Activated CD4-positive, alpha-beta memory T cell treated with anti-CD3 and anti-CD28 coated beads for 36 hours (primary cell): Measurements from ENCODE around the gene AKAP11. TPM values are rescaled to one million over a fixed set of nuclear protein-coding genes. Genes with fewer than 3 reads are reported as not detected.

ENCODE experiments used
- CTCF ChIA-PET: fragments of 350-600 bp; sonication (Branson Sonifier 250); formaldehyde crosslinking; loops from one replicate; lab custom pipeline; 2021; ENCODE audit warnings: antibody characterized with exemption, inconsistent platforms; lab: Charles Lee
- POLR2A ChIA-PET: fragments of 350-600 bp; sonication (Branson Sonifier 250); formaldehyde crosslinking; loops from one replicate; lab custom pipeline; 2021; ENCODE audit warnings: antibody characterized with exemption; lab: Charles Lee
- DNase-seq: peaks from one replicate; pipeline ENCODE4 v3.0.0-alpha.2; 2020
- H3K27ac Mint-ChIP-seq: one replicate; pipeline ENCODE4 v1.8.0; 2021; ENCODE audit warnings: mixed read lengths
- H3K27me3 Mint-ChIP-seq: one replicate; pipeline ENCODE4 v1.8.0; 2021; ENCODE audit warnings: mixed read lengths
- H3K36me3 Mint-ChIP-seq: one replicate; pipeline ENCODE4 v1.8.0; 2021; ENCODE audit warnings: mixed read lengths
- H3K4me1 Mint-ChIP-seq: one replicate; pipeline ENCODE4 v1.8.0; 2021; ENCODE audit warnings: low read depth, mixed read lengths
- H3K4me3 Mint-ChIP-seq: one replicate; pipeline ENCODE4 v1.8.0; 2021; ENCODE audit warnings: mild to moderate bottlenecking, mixed read lengths
- H3K9me3 Mint-ChIP-seq: one replicate; pipeline ENCODE4 v1.8.0; 2021; ENCODE audit warnings: mixed read lengths
- intact Hi-C: fragments of 100-400 bp; cut with micrococcal nuclease; formaldehyde crosslinking; loops from one replicate; pipeline ENCODE4 v1.15.1; 2023
- total RNA-seq, 2 experiments: library from RNA; stranded (reverse); gene quantifications; one replicate each; pipeline ENCODE4 v1.2.3, GENCODE V29; 2021

Gene AKAP11
- total RNA-seq, 2 experiments from 2014 or later = 36.6 to 37.8 TPM

- intact Hi-C loops = no loop called here
- Mint-ChIP-seq H3K4me3 (no peak overlapping the region), H3K4me1 (peaks cover 2% of the 10 kb centered on the region), H3K27me3 (peaks cover 2% of the 10 kb centered on the region), H3K9me3 (no peaks in the 10 kb centered on the region), H3K27ac (no peak overlapping the region), H3K36me3 (no peaks in the 10 kb centered on the region)
- ChIA-PET POLR2A (no interaction called here), CTCF (interaction anchor here (0.6 to 1.1 kb wide), 2 partner anchors 13 to 303 kb away, joined by 3 read pairs; partner anchors contain the start of gene AKAP11)
- no peak for DNase-seq
Observed at GRCh38 chr13:42258747-42259146, 13.2 kb upstream of the AKAP11 start.

- Mint-ChIP-seq H3K9me3 (no peaks in the 10 kb centered on the region), H3K36me3 (no peaks in the 10 kb centered on the region), H3K27me3 (peaks cover 2% of the 10 kb centered on the region), H3K27ac (no peak overlapping the region), H3K4me1 (peaks cover 2% of the 10 kb centered on the region), H3K4me3 (no peak overlapping the region)
- CTCF ChIA-PET = interaction anchor here (1.1 kb wide), 1 partner anchor 12 kb away, joined by 3 read pairs; the partner anchor contains the start of gene AKAP11
- no peak for DNase-seq
- POLR2A ChIA-PET = no interaction called here
- intact Hi-C loops = no loop called here
Observed at GRCh38 chr13:42259515-42259914, 12.4 kb upstream of the AKAP11 start.

GRCh38 chr13:42260903-42261654 lies 10.9 kb upstream of the AKAP11 start:
- DNase-seq = no peak
- no peak overlapping the region for H3K27ac Mint-ChIP-seq
- H3K4me3 Mint-ChIP-seq = no peak overlapping the region
- H3K9me3 Mint-ChIP-seq = no peaks in the 10 kb centered on the region
- ChIA-PET POLR2A (no interaction called here), CTCF (no interaction called here)
- H3K27me3 Mint-ChIP-seq = peaks cover 2% of the 10 kb centered on the region
- intact Hi-C loops = no loop called here
- H3K36me3 Mint-ChIP-seq = no peaks in the 10 kb centered on the region
- H3K4me1 Mint-ChIP-seq = peaks cover 2% of the 10 kb centered on the region

GRCh38 chr13:42266473-42266872 lies 5.5 kb upstream of the AKAP11 start:
- no peak for DNase-seq
- H3K4me3 Mint-ChIP-seq = no peak overlapping the region
- intact Hi-C loops = no loop called here
- H3K4me1 Mint-ChIP-seq = peaks cover 12% of the 10 kb centered on the region
- H3K27me3 Mint-ChIP-seq = no peaks in the 10 kb centered on the region
- ChIA-PET POLR2A (no interaction called here), CTCF (interaction anchor here (1.1 kb wide), 1 partner anchor 199 kb away, joined by 3 read pairs; no protein-coding TSS in a partner anchor)
- H3K36me3 Mint-ChIP-seq = no peaks in the 10 kb centered on the region
- H3K27ac Mint-ChIP-seq = no peak overlapping the region
- H3K9me3 Mint-ChIP-seq = no peaks in the 10 kb centered on the region

- Mint-ChIP-seq H3K4me3 (peak overlapping the region; percentile 98), H3K27ac (peak overlapping the region; percentile 98), H3K36me3 (peaks cover 2% of the 10 kb centered on the region), H3K4me1 (peaks cover 34% of the 10 kb centered on the region), H3K9me3 (no peaks in the 10 kb centered on the region), H3K27me3 (no peaks in the 10 kb centered on the region)
- ChIA-PET POLR2A (interaction anchor here (3.0 to 6.2 kb wide), 2 partner anchors 125 to 227 kb away, joined by 16 to 88 read pairs; no protein-coding TSS in a partner anchor), CTCF (no interaction called here)
- intact Hi-C loops = loop anchor here (2.0 to 10.0 kb wide), 5 partner anchors 223 to 960 kb away; partner anchors contain the start of genes DGKH, EPSTI1, NAA16 and TNFSF11
- DNase-seq = no peak
Observed at GRCh38 chr13:42270160-42270856, 1.6 kb upstream of the AKAP11 start.

GRCh38 chr13:42270857-42271215 lies 1.1 kb upstream of the AKAP11 start:
- peak overlapping the region; percentile 98 for H3K4me3 Mint-ChIP-seq
- ChIA-PET POLR2A (interaction anchor here (1.0 to 6.2 kb wide), 4 partner anchors 21 to 226 kb away, joined by 3 to 88 read pairs (median 10); no protein-coding TSS in a partner anchor), CTCF (interaction anchor here (1.5 kb wide), 1 partner anchor 12 kb away, joined by 3 read pairs; no protein-coding TSS in a partner anchor)
- H3K9me3 Mint-ChIP-seq = no peaks in the 10 kb centered on the region
- H3K27me3 Mint-ChIP-seq = no peaks in the 10 kb centered on the region
- H3K36me3 Mint-ChIP-seq = peaks cover 2% of the 10 kb centered on the region
- peak overlapping the region; percentile 98 for H3K27ac Mint-ChIP-seq
- intact Hi-C loops = loop anchor here (2.0 to 10.0 kb wide), 5 partner anchors 224 to 960 kb away; partner anchors contain the start of genes DGKH, EPSTI1, NAA16 and TNFSF11
- no peak for DNase-seq
- H3K4me1 Mint-ChIP-seq = peaks cover 39% of the 10 kb centered on the region

GRCh38 chr13:42271337-42272114 lies 426 bp upstream of the AKAP11 start:
- Mint-ChIP-seq H3K4me3 (peak overlapping the region; percentile 98), H3K36me3 (peaks cover 3% of the 10 kb centered on the region), H3K9me3 (no peaks in the 10 kb centered on the region), H3K27ac (peak overlapping the region; percentile 98), H3K4me1 (peaks cover 43% of the 10 kb centered on the region), H3K27me3 (no peaks in the 10 kb centered on the region)
- intact Hi-C loops = loop anchor here (2.0 to 10.0 kb wide), 6 partner anchors 224 to 961 kb away; partner anchors contain the start of genes DGKH, EPSTI1, NAA16 and TNFSF11
- DNase-seq = peak; percentile 96
- CTCF ChIA-PET = interaction anchor here (1.3 to 1.5 kb wide), 2 partner anchors 12 to 227 kb away, joined by 3 read pairs; no protein-coding TSS in a partner anchor
- POLR2A ChIA-PET = interaction anchor here (0.8 to 6.2 kb wide), 9 partner anchors 22 to 814 kb away, joined by 3 to 88 read pairs (median 4); no protein-coding TSS in a partner anchor

GRCh38 chr13:42272804-42273175 lies 838 bp downstream of the AKAP11 start:
- ChIA-PET POLR2A (interaction anchor here (0.6 to 6.2 kb wide), 10 partner anchors 76 to 814 kb away, joined by 3 to 88 read pairs (median 4); no protein-coding TSS in a partner anchor), CTCF (interaction anchor here (0.8 to 1.2 kb wide), 2 partner anchors 120 to 323 kb away, joined by 3 read pairs; no protein-coding TSS in a partner anchor)
- Mint-ChIP-seq H3K4me3 (peak overlapping the region; percentile 98), H3K36me3 (peaks cover 4% of the 10 kb centered on the region), H3K4me1 (peaks cover 53% of the 10 kb centered on the region), H3K27ac (peak overlapping the region; percentile 98), H3K27me3 (no peaks in the 10 kb centered on the region), H3K9me3 (no peaks in the 10 kb centered on the region)
- intact Hi-C loops = loop anchor here (2.0 to 10.0 kb wide), 4 partner anchors 225 to 808 kb away; partner anchors contain the start of genes DGKH, EPSTI1 and TNFSF11
- DNase-seq = no peak

- H3K36me3 Mint-ChIP-seq = peaks cover 6% of the 10 kb centered on the region
- no peaks in the 10 kb centered on the region for H3K9me3 Mint-ChIP-seq
- H3K4me3 Mint-ChIP-seq = peak overlapping the region; percentile 63
- no peaks in the 10 kb centered on the region for H3K27me3 Mint-ChIP-seq
- POLR2A ChIA-PET = interaction anchor here (0.7 to 6.2 kb wide), 5 partner anchors 58 to 223 kb away, joined by 3 to 88 read pairs (median 4); no protein-coding TSS in a partner anchor
- peaks cover 59% of the 10 kb centered on the region for H3K4me1 Mint-ChIP-seq
- intact Hi-C loops = loop anchor here (1.0 to 10.0 kb wide), 9 partner anchors 53 to 720 kb away; partner anchors contain the start of genes DGKH, EPSTI1, TNFSF11 and VWA8
- CTCF ChIA-PET = interaction anchor here (1.8 kb wide), 1 partner anchor 121 kb away, joined by 3 read pairs; no protein-coding TSS in a partner anchor
- no peak for DNase-seq
- H3K27ac Mint-ChIP-seq = peak overlapping the region; percentile 98
Observed at GRCh38 chr13:42274386-42275097, 2.6 kb downstream of the AKAP11 start.

GRCh38 chr13:42275098-42275471 lies 3.1 kb downstream of the AKAP11 start:
- Mint-ChIP-seq H3K9me3 (no peaks in the 10 kb centered on the region), H3K4me1 (peaks cover 59% of the 10 kb centered on the region), H3K36me3 (peaks cover 6% of the 10 kb centered on the region), H3K27ac (peak overlapping the region; percentile 98), H3K4me3 (peak overlapping the region; percentile 63), H3K27me3 (no peaks in the 10 kb centered on the region)
- intact Hi-C loops = loop anchor here (1.0 to 10.0 kb wide), 7 partner anchors 52 to 720 kb away; partner anchors contain the start of genes EPSTI1 and VWA8
- CTCF ChIA-PET = interaction anchor here (1.8 kb wide), 1 partner anchor 120 kb away, joined by 3 read pairs; no protein-coding TSS in a partner anchor
- POLR2A ChIA-PET = interaction anchor here (0.7 to 6.2 kb wide), 5 partner anchors 58 to 222 kb away, joined by 3 to 88 read pairs (median 4); no protein-coding TSS in a partner anchor
- DNase-seq = peak; percentile 12
